ENCODE results near the gene TRAPPC11.

The TRAPPC11 gene

GRCh38 chr4:183758758-183759447 lies 99.8 kb downstream of the TRAPPC11 start:
- H3K36me3 ChIP-seq (ENCODE audit: control insufficient read depth in 2 of 2, insufficient read depth in 2 of 2, low read length in 2 of 2), result no peaks in the 10 kb centered on the region
- H3K27ac ChIP-seq (ENCODE audit: low read length), result no peak overlapping the region
- H3K9ac ChIP-seq (ENCODE audit: low read length in 2 of 2), result no peak overlapping the region
- no peaks in the 10 kb centered on the region for H3K4me1 ChIP-seq (ENCODE audit: control insufficient read depth, insufficient read depth, low read length)
- peaks cover 0 to 5% of the 10 kb centered on the region in 2 donors for H3K27me3 ChIP-seq (ENCODE audit: control insufficient read depth in 1 of 2, insufficient read depth in 2 of 2, low read length in 2 of 2)
- no peak overlapping the region for H3K4me3 ChIP-seq (ENCODE audit: low read length in 2 of 2)
- no peaks in the 10 kb centered on the region for H3K9me3 ChIP-seq (ENCODE audit: control insufficient read depth in 2 of 2, low read length in 2 of 2)

GRCh38 chr4:183760326-183760725 lies 101.2 kb downstream of the TRAPPC11 start:
- peaks cover 0 to 4% of the 10 kb centered on the region in 2 donors for H3K27me3 ChIP-seq (ENCODE audit: control insufficient read depth in 1 of 2, insufficient read depth in 2 of 2, low read length in 2 of 2)
- H3K36me3 ChIP-seq (ENCODE audit: control insufficient read depth in 2 of 2, insufficient read depth in 2 of 2, low read length in 2 of 2), result no peaks in the 10 kb centered on the region
- H3K9me3 ChIP-seq (ENCODE audit: control insufficient read depth in 2 of 2, low read length in 2 of 2), result no peaks in the 10 kb centered on the region
- no peaks in the 10 kb centered on the region for H3K4me1 ChIP-seq (ENCODE audit: control insufficient read depth, insufficient read depth, low read length)
- no peak overlapping the region for H3K4me3 ChIP-seq (ENCODE audit: low read length in 2 of 2)
- H3K9ac ChIP-seq (ENCODE audit: low read length in 2 of 2), result no peak overlapping the region
- no peak overlapping the region for H3K27ac ChIP-seq (ENCODE audit: low read length)
